HG02840 (cell line): ENCODE measurements around the gene RBM26.
A peak's percentile ranks its signal among the peaks of the same experiment; 100 is the strongest.

Source experiments
- ATAC-seq: cut with Tn5 transposase; IDR thresholded peaks from one replicate; pipeline ENCODE4 v1.9.1; 2021; ENCODE audit warnings: mild to moderate bottlenecking, moderate library complexity, moderate number of reproducible peaks; ENCODE audit not compliant: unreplicated experiment, low FRiP score

The RBM26 gene

DNA sequence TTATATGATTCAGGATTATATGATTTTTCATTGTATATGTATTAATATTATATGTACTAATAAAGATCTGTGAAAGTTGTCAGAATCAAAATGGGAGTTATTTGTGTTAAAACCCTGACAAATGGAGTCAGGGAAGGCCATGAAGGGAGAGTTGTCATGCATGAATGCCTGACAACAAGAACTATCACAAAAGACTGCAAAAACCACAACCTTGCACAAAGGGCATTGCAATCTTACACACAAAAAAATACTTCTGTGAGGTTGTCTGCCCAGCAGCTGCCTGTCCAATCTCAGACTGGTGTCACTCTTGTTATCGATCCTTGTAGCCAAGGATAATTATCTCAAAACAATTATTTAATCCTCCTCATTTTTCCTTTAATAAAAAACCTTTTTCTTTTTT is 21.2 kb upstream of the RBM26 start:
- ATAC-seq, result no peak

DNA sequence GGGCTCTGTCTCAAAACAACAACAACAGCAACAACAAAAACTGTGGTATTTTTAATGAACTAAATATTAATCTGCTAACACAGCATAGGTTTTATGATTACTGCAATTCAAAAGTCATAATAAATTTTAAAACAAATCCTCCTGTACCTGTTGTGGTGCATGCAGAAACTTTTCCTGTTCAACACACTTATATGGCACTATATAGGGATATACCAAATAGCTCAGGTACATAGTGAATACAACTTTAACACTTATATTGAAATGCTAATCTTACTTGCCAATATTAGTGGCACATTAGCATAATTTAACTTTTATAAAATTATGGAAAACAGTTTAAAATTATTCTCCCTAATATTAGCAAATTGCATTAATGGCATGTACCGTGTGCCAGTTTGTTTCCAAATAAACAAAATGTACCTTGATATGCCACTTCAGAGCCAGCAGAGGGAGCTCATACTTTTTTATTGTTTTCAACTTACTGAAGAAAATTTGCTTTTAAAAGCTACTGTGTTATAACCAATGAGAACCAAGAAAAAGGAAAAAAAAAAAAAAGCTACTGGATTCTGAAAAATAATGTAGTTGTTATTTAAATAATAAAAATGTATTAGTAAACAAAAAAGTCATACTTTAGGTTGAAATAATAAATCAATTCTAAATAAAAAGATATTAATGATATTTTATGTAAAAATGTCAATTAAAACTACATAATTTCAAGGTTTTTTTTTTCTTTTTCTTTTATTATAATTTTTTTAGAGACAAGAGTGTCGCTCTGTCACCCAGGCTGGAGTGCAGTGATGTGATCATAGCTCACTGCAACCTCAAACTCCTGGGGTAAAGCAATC is 18.0 kb upstream of the RBM26 start:
- no peak for ATAC-seq

- no peak for ATAC-seq
Measured at GRCh38 chr13:79423340-79423739, 17.3 kb upstream of the RBM26 start.

DNA sequence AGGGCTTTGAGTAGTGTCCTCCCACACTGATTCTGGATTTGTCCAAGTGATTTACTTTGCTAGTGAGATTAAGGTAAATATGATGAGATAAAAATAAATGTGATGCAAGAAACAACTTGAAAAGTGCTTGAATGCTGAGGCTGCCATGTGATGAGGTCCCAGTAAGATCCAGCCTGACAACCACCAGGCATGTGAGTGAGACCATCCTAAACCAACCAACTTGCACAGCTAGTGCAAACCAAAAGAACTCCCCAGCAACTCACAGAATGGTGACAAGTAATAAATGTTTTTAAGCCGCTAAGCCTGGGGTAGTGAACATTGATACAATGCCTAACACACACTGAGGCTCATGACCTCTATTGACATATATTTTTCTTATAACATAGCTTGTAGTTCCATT is 13.3 kb upstream of the RBM26 start:
- ATAC-seq, result no peak

GRCh38 chr13:79417741-79418140 is 11.7 kb upstream of the RBM26 start:
- no peak for ATAC-seq

- ATAC-seq, result no peak
Measured at GRCh38 chr13:79413521-79413920, 7.5 kb upstream of the RBM26 start.

GRCh38 chr13:79409828-79410227 is 3.8 kb upstream of the RBM26 start:
- no peak for ATAC-seq

GRCh38 chr13:79407349-79407979 is 1.4 kb upstream of the RBM26 start:
- ATAC-seq, result no peak

DNA sequence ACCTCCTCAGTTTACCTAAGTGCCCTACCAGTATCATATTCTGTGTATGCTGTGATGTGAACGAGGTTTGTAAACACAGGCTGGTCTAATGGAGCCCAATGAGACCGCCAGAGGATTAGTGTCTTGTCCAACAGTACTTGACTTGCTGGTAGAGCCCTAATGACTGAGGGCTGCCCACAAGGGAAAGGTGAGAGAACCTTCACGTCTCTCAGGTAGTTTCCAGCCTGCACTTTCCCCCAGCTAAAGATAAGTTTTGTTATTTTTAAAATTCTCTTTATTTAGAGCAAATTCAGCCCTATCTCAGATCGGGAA is 498 bp upstream of the RBM26 start:
- ATAC-seq, result no peak

DNA sequence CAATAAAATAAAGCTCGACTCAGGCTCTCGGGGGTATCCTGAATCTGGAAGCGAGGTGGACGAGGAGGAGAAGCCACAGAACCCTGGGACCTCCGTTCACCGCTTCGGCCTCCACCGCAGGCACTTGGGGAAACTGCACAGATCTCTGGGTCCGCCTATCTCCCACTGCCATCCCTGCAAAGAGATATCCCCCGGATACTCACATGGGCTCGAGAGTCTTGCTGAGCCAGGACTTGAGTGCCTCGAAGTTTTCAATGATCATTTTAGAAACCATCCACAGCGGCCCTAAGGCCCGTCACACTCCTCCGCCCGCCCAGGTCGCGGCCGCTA is 589 bp downstream of the RBM26 start:
- peak; percentile 37 for ATAC-seq

DNA sequence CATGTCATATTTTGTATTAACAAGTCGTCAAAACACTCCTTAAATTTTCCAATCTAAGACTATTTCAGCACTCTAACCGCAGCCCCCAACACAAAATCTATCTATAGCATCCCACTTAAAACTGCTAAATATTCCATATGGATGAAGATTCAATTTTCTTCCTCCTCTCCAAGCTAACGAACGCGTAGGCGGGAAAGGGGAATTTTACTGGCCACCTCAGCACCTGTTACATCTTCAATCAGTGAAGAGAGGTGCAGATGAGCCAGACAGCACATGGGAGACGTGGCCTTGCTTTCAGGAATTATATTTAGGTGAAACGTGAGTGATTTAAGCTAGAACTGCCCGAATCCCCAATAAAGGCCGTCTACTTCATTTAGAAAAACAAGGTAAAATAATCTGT is 1.1 kb downstream of the RBM26 start:
- ATAC-seq, result no peak

DNA sequence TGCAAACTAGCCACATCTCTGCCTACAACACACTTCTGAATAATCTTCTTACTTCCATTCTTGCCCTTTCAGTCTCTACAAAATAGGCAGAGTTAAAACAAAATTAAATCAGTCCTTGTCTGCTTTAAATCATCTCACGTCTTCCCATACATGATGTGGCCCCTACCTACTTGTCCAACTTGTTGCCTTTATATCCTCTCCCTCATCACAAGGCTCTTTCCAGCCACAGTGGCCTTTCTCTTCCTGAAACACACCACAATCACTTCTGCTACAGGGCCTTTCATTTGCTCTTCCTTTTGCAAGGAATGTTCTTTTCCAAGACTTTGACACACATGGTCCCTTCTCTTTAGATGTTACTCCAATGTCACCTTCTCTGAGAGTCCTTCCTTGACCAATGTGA is 1.7 kb downstream of the RBM26 start:
- ATAC-seq, result no peak

GRCh38 chr13:79403113-79403512 is 2.9 kb downstream of the RBM26 start:
- no peak for ATAC-seq

DNA sequence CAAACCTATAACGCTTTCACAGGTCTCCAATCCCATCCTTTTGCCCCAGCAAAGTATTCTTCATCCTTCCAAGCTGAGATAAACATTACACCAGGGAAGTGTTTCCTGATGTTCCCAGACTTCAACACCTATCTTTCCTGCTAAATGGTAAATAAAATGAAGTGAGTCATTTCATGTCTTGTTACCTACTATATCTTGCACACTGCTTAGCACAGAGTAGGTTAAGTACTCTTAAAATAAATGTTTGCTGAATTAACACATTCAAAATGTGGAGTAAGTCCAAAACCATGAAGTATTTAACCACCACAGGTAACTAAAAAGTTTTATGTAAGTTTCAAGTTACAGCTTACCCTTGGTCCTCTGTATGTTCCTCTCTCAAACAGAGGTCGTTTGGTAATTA is 3.4 kb downstream of the RBM26 start:
- ATAC-seq, result no peak

DNA sequence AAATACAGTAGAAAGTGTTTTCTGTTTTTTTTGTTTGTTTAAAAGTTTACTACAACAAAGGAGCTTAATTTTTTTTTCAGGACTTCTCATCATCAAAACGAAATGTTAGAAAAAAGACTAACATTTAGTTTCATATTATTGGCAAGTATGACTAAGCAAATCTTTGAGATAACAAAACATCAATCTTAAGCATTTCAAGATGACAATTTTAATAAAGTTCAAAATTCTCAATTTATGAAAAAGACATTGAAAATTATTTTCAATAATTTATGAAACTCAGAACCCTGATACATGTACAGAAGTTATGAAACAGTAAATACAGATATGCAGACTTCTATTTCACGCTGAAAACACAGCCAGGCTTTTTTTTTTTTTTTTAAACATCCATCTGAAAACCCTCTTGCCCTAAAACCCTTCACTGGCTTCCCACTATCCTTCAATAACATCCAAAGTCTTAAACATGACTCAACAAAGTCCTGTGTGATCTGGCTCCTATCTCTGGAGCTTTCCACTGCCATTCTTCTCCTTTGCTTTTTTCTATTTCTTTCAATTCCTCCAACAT is 3.9 kb downstream of the RBM26 start:
- ATAC-seq, result no peak

GRCh38 chr13:79401259-79402070 is 4.6 kb downstream of the RBM26 start:
- peak; percentile 34 for ATAC-seq

DNA sequence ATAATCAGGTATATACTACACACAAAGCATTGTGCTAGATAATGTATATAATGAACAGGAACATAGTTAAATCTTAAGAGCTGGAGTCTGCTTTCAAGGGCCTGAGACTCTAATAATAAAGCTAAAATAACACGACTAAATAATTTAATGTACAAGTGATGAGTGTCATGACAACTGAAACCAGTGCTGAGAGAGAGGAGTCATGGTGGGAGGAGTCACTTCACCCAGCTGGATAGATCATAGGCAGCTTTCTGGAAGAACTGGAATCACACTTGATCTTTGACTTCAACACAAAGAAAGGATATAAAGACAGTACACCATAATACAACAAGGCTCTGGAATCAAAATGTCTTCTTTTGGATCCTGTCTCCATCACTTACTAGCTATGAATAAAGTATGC is 7.1 kb downstream of the RBM26 start:
- ATAC-seq, result no peak

DNA sequence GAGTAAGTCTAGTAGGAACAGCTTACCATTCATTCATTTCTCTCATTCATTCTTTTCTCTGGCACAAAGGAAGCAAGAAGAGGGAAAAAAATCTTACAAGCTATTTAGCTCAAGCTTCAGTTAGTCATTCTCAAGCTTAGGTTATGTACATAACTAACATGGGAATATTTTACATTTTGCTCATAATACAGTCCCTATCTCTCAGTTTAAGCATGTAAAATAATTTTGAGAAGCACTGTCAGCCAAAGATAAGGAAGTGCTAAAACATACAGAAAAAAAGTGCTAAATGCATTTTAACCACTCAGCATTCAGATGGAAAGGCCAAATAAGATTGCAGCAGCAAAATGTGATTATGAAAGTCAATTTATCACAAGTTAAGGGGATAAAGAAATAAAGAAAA is 7.9 kb downstream of the RBM26 start:
- ATAC-seq, result no peak

DNA sequence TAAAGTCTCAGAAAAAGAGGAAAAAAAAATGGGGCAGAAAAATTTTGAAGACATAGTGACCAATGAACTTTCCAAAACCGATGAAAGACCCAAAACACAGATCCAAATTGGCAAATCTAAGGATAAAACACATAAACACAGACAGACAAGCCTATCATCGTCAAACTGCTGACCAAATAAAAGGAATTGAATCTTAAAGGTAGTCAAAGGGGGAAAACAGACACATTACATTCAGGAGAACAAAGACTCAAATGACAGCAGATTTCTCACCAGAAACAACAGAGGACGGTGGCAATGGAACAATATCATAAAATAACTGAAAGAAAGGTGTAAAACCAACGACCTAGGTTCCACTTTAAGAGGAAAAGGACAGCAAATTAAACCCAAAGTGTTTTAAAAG is 10.2 kb downstream of the RBM26 start:
- no peak for ATAC-seq

- ATAC-seq, result peak; percentile 75
Measured at GRCh38 chr13:79393564-79394249, 12.3 kb downstream of the RBM26 start.
